ENCODE results near the gene SARDH.

GRCh38 chr9:133754187-133754586, 16.0 kb upstream of the SARDH start:
- TF ChIP-seq POLR2AphosphoS5 (IDR thresholded peaks at IDR 0.05) (no peak), CTCF (IDR thresholded peaks at IDR 0.05 in 8 of 11, conservative IDR thresholded peaks at IDR 0.05 in 3 of 11) (no peak), POLR2A (IDR thresholded peaks at IDR 0.05) (no peak)

Data from spleen (tissue), 7 donors.